ENCODE data around the gene C22orf23.

- TF ChIP-seq EZH2 (IDR thresholded peaks at IDR 0.05; ENCODE audit: low read length), result no peak
- TF ChIP-seq, protein P1, sequence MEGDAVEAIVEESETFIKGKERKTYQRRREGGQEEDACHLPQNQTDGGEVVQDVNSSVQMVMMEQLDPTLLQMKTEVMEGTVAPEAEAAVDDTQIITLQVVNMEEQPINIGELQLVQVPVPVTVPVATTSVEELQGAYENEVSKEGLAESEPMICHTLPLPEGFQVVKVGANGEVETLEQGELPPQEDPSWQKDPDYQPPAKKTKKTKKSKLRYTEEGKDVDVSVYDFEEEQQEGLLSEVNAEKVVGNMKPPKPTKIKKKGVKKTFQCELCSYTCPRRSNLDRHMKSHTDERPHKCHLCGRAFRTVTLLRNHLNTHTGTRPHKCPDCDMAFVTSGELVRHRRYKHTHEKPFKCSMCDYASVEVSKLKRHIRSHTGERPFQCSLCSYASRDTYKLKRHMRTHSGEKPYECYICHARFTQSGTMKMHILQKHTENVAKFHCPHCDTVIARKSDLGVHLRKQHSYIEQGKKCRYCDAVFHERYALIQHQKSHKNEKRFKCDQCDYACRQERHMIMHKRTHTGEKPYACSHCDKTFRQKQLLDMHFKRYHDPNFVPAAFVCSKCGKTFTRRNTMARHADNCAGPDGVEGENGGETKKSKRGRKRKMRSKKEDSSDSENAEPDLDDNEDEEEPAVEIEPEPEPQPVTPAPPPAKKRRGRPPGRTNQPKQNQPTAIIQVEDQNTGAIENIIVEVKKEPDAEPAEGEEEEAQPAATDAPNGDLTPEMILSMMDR (optimal IDR thresholded peaks at IDR 0.05 in 1 of 3, IDR thresholded peaks at IDR 0.05 in 1 of 3, conservative IDR thresholded peaks at IDR 0.05 in 1 of 3; ENCODE audit: extremely low read depth in 1 of 3, insufficient read depth in 2 of 3, low read length in 3 of 3), result no peak
Measured at GRCh38 chr22:37967637-37968451, 14.4 kb upstream of the C22orf23 start.
